ENCODE data around the gene CIDEA.

CIDEA gene

GRCh38 chr18:12295389-12296086 lies 41.4 kb downstream of the CIDEA start:
- DNase-seq = no peak
- Histone ChIP-seq H3K9me3 (ENCODE audit: severe bottlenecking) (no peaks in the 10 kb centered on the region), H3K4me3 (ENCODE audit: low read depth, low read length) (no peak overlapping the region), H3K27me3 (ENCODE audit: insufficient read depth, low read depth, severe bottlenecking) (no peaks in the 10 kb centered on the region), H3K27ac (no peak overlapping the region), H3K36me3 (no peaks in the 10 kb centered on the region)
- no peak for TF ChIP-seq CTCF (IDR thresholded peaks at IDR 0.05; ENCODE audit: low read depth, low read length)

GRCh38 chr18:12296087-12296403 lies 41.9 kb downstream of the CIDEA start:
- Histone ChIP-seq H3K27ac (no peak overlapping the region), H3K27me3 (ENCODE audit: insufficient read depth, low read depth, severe bottlenecking) (no peaks in the 10 kb centered on the region), H3K36me3 (no peaks in the 10 kb centered on the region), H3K4me3 (ENCODE audit: low read depth, low read length) (no peak overlapping the region), H3K9me3 (ENCODE audit: severe bottlenecking) (no peaks in the 10 kb centered on the region)
- TF ChIP-seq CTCF (IDR thresholded peaks at IDR 0.05; ENCODE audit: low read depth, low read length) = no peak
- DNase-seq = no peak

DNA sequence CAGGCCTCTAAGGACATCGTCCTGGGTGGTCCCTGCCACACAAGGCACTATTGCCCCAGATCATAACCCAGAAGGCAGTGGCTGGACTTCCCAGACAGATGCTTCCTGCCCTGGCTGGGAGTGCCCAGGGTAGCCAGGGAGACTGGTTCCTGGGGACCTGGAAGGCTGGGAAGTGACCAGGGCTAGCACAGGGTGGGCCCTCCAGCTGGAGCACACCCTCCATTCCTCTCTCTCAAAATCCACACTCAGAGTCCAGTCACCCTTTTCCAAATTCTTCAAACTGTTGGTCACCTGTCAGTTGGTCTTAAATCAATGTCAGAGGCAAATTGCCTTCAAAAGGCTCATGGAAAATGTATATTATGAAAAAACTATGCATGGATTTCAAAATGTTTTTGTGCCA lies 42.3 kb downstream of the CIDEA start:
- H3K27me3 ChIP-seq (ENCODE audit: insufficient read depth, low read depth, severe bottlenecking) = no peaks in the 10 kb centered on the region
- H3K27ac ChIP-seq = no peak overlapping the region
- no peak overlapping the region for H3K4me3 ChIP-seq (ENCODE audit: low read depth, low read length)
- no peak for TF ChIP-seq CTCF (IDR thresholded peaks at IDR 0.05; ENCODE audit: low read depth, low read length)
- no peak for DNase-seq
- no peaks in the 10 kb centered on the region for H3K9me3 ChIP-seq (ENCODE audit: severe bottlenecking)
- H3K36me3 ChIP-seq = no peaks in the 10 kb centered on the region

DNA sequence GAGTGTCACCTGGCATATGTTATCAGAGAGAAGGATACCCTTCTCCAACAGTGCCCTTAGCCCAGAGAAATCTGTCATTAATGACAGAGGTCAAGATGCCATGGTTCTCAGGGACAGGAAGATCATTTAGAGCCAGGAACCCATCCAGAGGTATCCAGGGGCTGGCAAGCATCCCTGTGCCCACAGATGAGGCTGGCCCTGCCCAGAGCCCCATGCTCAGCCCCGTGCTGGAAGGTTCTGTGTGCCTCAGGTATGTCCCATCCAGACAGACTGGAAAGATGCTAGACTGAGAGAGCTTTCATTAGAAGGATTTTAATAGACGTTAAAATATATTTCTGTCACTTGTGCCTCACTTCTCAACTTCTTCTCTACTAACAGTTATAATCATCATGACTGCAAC lies 45.7 kb downstream of the CIDEA start:
- DNase-seq = no peak
- TF ChIP-seq CTCF (IDR thresholded peaks at IDR 0.05; ENCODE audit: low read depth, low read length) = no peak
- Histone ChIP-seq H3K27me3 (ENCODE audit: insufficient read depth, low read depth, severe bottlenecking) (no peaks in the 10 kb centered on the region), H3K4me3 (ENCODE audit: low read depth, low read length) (no peak overlapping the region), H3K27ac (no peak overlapping the region), H3K9me3 (ENCODE audit: severe bottlenecking) (no peaks in the 10 kb centered on the region), H3K36me3 (no peaks in the 10 kb centered on the region)

- no peak overlapping the region for H3K27ac ChIP-seq
- no peaks in the 10 kb centered on the region for H3K27me3 ChIP-seq (ENCODE audit: insufficient read depth, low read depth, severe bottlenecking)
- H3K36me3 ChIP-seq = no peaks in the 10 kb centered on the region
- TF ChIP-seq CTCF (IDR thresholded peaks at IDR 0.05; ENCODE audit: low read depth, low read length) = no peak
- no peak for DNase-seq
- no peak overlapping the region for H3K4me3 ChIP-seq (ENCODE audit: low read depth, low read length)
- no peaks in the 10 kb centered on the region for H3K9me3 ChIP-seq (ENCODE audit: severe bottlenecking)
Measured at GRCh38 chr18:12301263-12302005, 47.3 kb downstream of the CIDEA start.
